ENCODE measurements around the gene N4BP2.

N4BP2 gene

GRCh38 chr4:40176602-40177001 is 120.0 kb downstream of the N4BP2 start:
- DNase-seq (ENCODE audit: low read depth, low spot score) = no peak
- Histone ChIP-seq H3K4me3 (peak overlapping the region; percentile 58), H3K36me3 (ENCODE audit: insufficient read depth, low read length) (no peaks in the 10 kb centered on the region), H3K27ac (peak overlapping the region; percentile 82), H3K9me3 (ENCODE audit: low read depth, low read length) (no peaks in the 10 kb centered on the region), H3K9ac (ENCODE audit: insufficient read length) (peak overlapping the region; percentile 59)
- TF ChIP-seq POLR2AphosphoS5 (IDR thresholded peaks at IDR 0.05; ENCODE audit: borderline replicate concordance, low read depth, low read length) (no peak; the same call in 1 of the 2 replicates), EZH2 (IDR thresholded peaks at IDR 0.05) (no peak), FOXP2 (optimal IDR thresholded peaks at IDR 0.05; ENCODE audit: control extremely low read depth, extremely low read length, insufficient read depth) (no peak)

- H3K27ac ChIP-seq = peak overlapping the region; percentile 86
Observed at GRCh38 chr4:40177591-40177990, 120.9 kb downstream of the N4BP2 start.

GRCh38 chr4:40178672-40179071 is 122.0 kb downstream of the N4BP2 start:
- H3K9ac ChIP-seq (ENCODE audit: insufficient read length) = no peak overlapping the region

More at GRCh38 chr4:40177591-40177990, 120.9 kb downstream of the N4BP2 start:
- Histone ChIP-seq H3K36me3 (ENCODE audit: insufficient read depth, low read length) (no peaks in the 10 kb centered on the region), H3K4me3 (no peak overlapping the region), H3K9ac (ENCODE audit: insufficient read length) (no peak overlapping the region), H3K9me3 (ENCODE audit: low read depth, low read length) (no peaks in the 10 kb centered on the region)
- no peak for DNase-seq (ENCODE audit: low read depth, low spot score)
- TF ChIP-seq POLR2AphosphoS5 (IDR thresholded peaks at IDR 0.05; ENCODE audit: borderline replicate concordance, low read depth, low read length) (no peak), FOXP2 (optimal IDR thresholded peaks at IDR 0.05; ENCODE audit: control extremely low read depth, extremely low read length, insufficient read depth) (no peak), EZH2 (IDR thresholded peaks at IDR 0.05) (no peak)

GRCh38 chr4:40179360-40179759 is 122.7 kb downstream of the N4BP2 start:
- DNase-seq (ENCODE audit: low read depth, low spot score) = no peak
- Histone ChIP-seq H3K4me3 (no peak overlapping the region), H3K9me3 (ENCODE audit: low read depth, low read length) (no peaks in the 10 kb centered on the region), H3K27ac (peak overlapping the region; percentile 95; the same call in 1 of the 2 replicates), H3K9ac (ENCODE audit: insufficient read length) (no peak overlapping the region), H3K36me3 (ENCODE audit: insufficient read depth, low read length) (no peaks in the 10 kb centered on the region)
- TF ChIP-seq EZH2 (IDR thresholded peaks at IDR 0.05) (no peak), FOXP2 (optimal IDR thresholded peaks at IDR 0.05; ENCODE audit: control extremely low read depth, extremely low read length, insufficient read depth) (no peak), POLR2AphosphoS5 (IDR thresholded peaks at IDR 0.05; ENCODE audit: borderline replicate concordance, low read depth, low read length) (no peak)

More at GRCh38 chr4:40178672-40179071, 122.0 kb downstream of the N4BP2 start:
- Histone ChIP-seq H3K9me3 (ENCODE audit: low read depth, low read length) (no peaks in the 10 kb centered on the region), H3K27ac (peak overlapping the region; percentile 86), H3K36me3 (ENCODE audit: insufficient read depth, low read length) (no peaks in the 10 kb centered on the region), H3K4me3 (0 out of 2 replicates have a peak overlapping the region, but pooled peaks have one; percentile 7)
- no peak for TF ChIP-seq FOXP2 (optimal IDR thresholded peaks at IDR 0.05; ENCODE audit: control extremely low read depth, extremely low read length, insufficient read depth)
- no peak for TF ChIP-seq POLR2AphosphoS5 (IDR thresholded peaks at IDR 0.05; ENCODE audit: borderline replicate concordance, low read depth, low read length)
- TF ChIP-seq EZH2 (IDR thresholded peaks at IDR 0.05) = no peak
- DNase-seq (ENCODE audit: low read depth, low spot score) = no peak

- peak overlapping the region; percentile 24; the same call in 1 of the 2 replicates for H3K4me3 ChIP-seq
- peak overlapping the region; percentile 95 for H3K27ac ChIP-seq
- H3K36me3 ChIP-seq (ENCODE audit: insufficient read depth, low read length) = no peaks in the 10 kb centered on the region
- H3K9me3 ChIP-seq (ENCODE audit: low read depth, low read length) = no peaks in the 10 kb centered on the region
- no peak for TF ChIP-seq FOXP2 (optimal IDR thresholded peaks at IDR 0.05; ENCODE audit: control extremely low read depth, extremely low read length, insufficient read depth)
- TF ChIP-seq POLR2AphosphoS5 (IDR thresholded peaks at IDR 0.05; ENCODE audit: borderline replicate concordance, low read depth, low read length) = peak; percentile 33; the same call in 1 of the 2 replicates
- peak overlapping the region; percentile 30 for H3K9ac ChIP-seq (ENCODE audit: insufficient read length)
- DNase-seq (ENCODE audit: low read depth, low spot score) = no peak
Observed at GRCh38 chr4:40180356-40180755, 123.7 kb downstream of the N4BP2 start.

GRCh38 chr4:40182001-40182400 is 125.4 kb downstream of the N4BP2 start:
- no peaks in the 10 kb centered on the region for H3K9me3 ChIP-seq (ENCODE audit: low read depth, low read length)
- no peak for DNase-seq (ENCODE audit: low read depth, low spot score)
- no peaks in the 10 kb centered on the region for H3K36me3 ChIP-seq (ENCODE audit: insufficient read depth, low read length)
- no peak overlapping the region for H3K9ac ChIP-seq (ENCODE audit: insufficient read length)
- no peak for TF ChIP-seq FOXP2 (optimal IDR thresholded peaks at IDR 0.05; ENCODE audit: control extremely low read depth, extremely low read length, insufficient read depth)
- no peak for TF ChIP-seq POLR2AphosphoS5 (IDR thresholded peaks at IDR 0.05; ENCODE audit: borderline replicate concordance, low read depth, low read length)
- no peak for TF ChIP-seq EZH2 (IDR thresholded peaks at IDR 0.05)
- peak overlapping the region; percentile 77 for H3K27ac ChIP-seq
- no peak overlapping the region for H3K4me3 ChIP-seq

GRCh38 chr4:40182954-40183353 is 126.3 kb downstream of the N4BP2 start:
- Histone ChIP-seq H3K9me3 (ENCODE audit: low read depth, low read length) (no peaks in the 10 kb centered on the region), H3K36me3 (ENCODE audit: insufficient read depth, low read length) (no peaks in the 10 kb centered on the region), H3K27ac (no peak overlapping the region), H3K4me3 (no peak overlapping the region), H3K9ac (ENCODE audit: insufficient read length) (no peak overlapping the region)
- no peak for DNase-seq (ENCODE audit: low read depth, low spot score)
- TF ChIP-seq EZH2 (IDR thresholded peaks at IDR 0.05) = no peak
- no peak for TF ChIP-seq FOXP2 (optimal IDR thresholded peaks at IDR 0.05; ENCODE audit: control extremely low read depth, extremely low read length, insufficient read depth)
- no peak for TF ChIP-seq POLR2AphosphoS5 (IDR thresholded peaks at IDR 0.05; ENCODE audit: borderline replicate concordance, low read depth, low read length)

- H3K9ac ChIP-seq (ENCODE audit: insufficient read length) = no peak overlapping the region
- DNase-seq (ENCODE audit: low read depth, low spot score) = no peak
- no peaks in the 10 kb centered on the region for H3K9me3 ChIP-seq (ENCODE audit: low read depth, low read length)
- no peaks in the 10 kb centered on the region for H3K36me3 ChIP-seq (ENCODE audit: insufficient read depth, low read length)
- H3K27ac ChIP-seq = peak overlapping the region; percentile 86
- no peak for TF ChIP-seq FOXP2 (optimal IDR thresholded peaks at IDR 0.05; ENCODE audit: control extremely low read depth, extremely low read length, insufficient read depth)
- TF ChIP-seq POLR2AphosphoS5 (IDR thresholded peaks at IDR 0.05; ENCODE audit: borderline replicate concordance, low read depth, low read length) = no peak
- TF ChIP-seq EZH2 (IDR thresholded peaks at IDR 0.05) = no peak
- no peak overlapping the region for H3K4me3 ChIP-seq
Observed at GRCh38 chr4:40183615-40184411, 127.2 kb downstream of the N4BP2 start.

Measured in SK-N-MC (cell line).